NCI-H146 treated with DMSO at 0.1 percent for 48 hours (cell line): Measurements from ENCODE around the gene RMND5A.

Source experiments
- DNase-seq: peaks from one replicate; lab custom pipeline; 2025; ENCODE audit not compliant: unreplicated experiment; lab: John Stamatoyannopoulos, UW

Gene RMND5A

DNA sequence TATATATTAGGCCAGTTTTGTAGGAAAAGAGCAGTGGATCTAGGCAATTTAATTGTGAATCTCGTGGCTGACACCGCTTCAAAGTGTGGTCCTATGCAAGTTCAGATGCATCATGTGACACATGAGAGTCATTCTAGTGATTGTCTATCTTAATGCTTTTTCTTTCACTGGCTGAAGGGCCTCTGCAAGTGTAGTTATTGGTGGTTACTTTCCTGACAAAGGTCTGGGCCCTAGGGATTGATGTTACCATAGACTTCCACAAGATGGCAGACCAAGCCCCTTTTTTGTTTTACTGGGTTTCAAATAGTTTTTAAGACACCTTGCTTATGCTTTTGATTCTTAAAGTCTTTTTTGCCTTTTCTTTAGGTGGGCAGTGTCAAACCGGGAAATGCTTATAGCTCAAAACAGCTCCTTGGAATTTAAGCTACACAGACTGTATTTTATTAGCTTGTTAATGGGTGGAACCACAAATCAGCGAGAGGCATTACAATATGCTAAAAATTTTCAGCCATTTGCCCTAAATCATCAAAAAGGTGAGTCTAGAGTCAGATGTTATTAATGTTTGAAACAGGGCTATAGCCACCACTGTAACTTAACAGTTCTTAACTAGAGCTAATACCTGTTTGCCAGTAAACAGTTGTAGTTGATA lies 44.7 kb downstream of the RMND5A start:
- DNase-seq = no peak

DNA sequence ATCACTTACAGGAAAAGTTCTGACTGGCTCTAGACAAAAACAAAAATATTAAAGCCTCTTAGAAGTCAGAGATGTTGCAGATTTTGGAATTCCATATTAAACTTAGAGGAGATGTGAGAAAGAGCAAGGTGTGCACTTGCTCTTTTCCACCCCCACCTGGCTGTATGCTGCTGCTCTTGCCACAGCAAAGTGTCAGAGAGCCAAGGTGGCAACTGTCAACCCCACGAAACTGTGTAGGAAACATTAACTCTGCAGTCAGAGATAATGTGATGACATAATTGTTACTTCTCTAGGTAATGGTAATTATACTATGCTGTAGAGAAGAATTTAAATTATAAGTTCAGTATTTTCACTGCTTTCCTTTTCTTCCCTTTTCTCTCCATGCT lies 45.2 kb downstream of the RMND5A start:
- no peak for DNase-seq

DNA sequence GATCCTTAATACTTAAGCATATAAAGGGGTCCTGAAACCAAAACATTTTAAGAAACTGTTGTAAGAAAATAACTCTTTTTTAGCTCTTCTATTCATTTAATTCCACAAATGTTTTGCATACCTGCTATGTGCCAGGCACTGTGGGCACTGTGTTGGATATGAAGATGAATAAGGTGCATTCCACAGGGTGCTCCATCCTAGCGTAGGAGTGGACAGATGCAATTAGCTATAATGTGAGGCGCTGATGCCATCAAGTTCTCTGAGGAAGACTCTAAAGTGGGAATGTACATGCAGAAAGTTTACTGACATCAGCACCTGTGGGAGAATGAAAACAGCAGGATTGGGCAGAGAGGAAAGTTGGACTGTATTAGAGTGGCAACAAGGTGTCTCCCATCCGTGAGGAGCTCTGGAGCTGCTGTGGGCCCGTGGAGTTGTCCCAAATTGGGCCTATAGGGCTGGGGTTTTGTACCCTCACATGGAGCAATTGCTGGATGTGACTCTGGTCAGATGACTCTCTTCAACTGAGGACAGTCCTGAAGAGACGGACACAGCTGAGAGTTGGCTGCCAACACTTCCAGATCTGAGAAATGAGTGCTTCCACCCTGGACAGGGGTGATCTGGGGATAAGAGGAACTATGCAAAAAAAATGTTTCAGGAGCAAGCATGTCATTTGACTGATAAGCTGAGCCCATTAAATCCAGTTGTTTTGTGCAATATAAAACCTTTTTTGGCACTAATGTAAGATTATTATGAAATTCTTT lies 48.3 kb downstream of the RMND5A start:
- DNase-seq = no peak

DNA sequence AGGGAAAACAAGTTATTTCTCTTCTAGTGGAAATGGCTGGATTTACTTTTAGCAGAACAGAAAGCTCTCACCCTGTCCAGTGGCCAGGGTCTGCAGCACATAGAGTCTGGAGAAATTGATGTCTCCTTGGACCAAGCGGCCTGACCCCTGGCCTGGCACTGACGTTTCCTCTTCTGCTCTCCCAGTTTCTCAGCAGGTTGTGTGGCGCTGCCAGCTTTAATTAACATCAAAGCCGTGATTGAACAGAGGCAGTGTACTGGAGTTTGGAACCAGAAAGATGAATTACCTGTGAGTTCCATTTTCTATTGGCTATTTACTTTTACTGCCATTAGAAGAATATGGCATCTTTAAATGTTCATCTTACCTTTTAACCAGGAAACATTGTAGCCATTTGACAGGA lies 49.7 kb downstream of the RMND5A start:
- DNase-seq = no peak

DNA sequence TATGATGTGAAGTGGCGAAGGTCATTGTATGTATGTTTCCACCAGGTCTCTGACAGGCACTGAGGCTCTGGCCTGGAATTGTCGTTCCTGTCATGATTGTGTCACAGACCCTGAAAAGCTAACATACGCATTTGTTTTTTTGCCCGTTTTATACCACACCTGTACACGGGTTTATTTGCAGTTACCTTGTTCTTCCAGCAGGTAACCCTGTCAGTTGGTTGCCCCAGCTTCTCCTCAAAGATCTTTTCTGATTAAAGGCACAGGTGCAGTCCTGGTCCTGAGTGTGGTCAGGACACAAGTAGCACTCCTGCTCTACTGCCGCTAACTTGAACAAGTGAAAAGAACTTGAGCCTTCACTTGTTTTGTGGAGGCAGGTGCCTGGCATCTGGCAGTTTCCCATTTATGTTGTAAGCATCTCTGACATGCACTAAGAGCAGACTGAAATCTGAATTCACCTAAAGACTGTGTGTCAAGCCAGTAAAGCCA lies 50.8 kb downstream of the RMND5A start:
- no peak for DNase-seq

DNA sequence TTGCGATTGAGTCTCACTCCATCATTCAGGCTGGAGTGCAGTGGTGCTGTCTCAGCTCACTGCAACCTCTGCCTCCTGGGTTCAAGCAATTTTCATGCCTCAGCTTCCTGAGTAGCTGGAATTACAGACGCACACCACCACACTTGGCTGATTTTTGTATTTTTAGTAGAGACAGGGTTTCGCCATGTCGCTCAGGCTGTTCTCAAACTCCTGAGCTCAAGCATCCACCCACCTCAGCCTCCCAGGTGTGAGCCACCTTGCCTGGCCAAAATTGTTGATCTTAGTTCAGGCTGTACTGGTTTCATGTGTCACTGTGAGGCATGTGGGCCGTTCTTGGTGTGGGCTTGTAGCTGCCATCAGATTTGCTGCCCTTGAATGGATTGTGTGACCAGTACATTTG lies 52.5 kb downstream of the RMND5A start:
- DNase-seq = no peak

DNA sequence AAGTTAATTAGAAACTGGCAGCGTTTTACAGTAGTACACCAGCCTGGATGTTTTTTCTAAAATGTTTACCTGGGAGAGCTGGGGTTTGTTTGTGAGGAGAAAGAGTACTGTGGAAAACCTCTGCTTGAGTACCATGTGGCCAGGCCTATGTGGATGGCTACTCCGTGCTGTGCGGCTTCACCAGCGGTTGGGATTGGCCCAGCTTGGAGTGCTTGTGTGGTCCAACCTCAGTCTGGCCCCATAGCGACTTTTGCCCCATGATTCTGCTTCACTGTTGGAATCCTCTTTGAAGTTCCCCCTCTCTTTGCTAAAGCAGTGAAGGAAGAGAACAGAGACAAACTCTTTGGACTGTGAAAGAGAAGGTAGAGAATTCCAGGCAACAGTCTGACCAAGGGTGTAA lies 54.8 kb downstream of the RMND5A start:
- DNase-seq = no peak

DNA sequence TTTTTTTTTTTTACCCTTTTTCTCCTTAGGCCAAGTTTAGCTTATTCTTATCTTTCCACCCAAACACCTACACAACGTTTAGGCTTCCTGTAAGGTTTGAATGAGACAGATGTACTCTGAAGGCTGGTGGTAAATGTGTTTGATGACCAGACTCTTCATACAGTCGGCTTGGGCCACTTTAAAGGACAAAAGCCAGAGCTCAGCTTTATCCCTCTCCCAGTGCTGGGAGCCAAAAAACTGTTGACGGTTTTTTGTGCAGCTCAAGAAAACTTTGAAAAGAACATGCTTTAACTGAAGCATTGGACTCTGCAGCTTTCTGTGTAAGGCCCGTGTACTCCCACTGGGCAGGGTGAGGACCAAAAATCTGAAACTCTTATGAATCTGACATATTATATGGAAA lies 55.2 kb downstream of the RMND5A start:
- DNase-seq = no peak

DNA sequence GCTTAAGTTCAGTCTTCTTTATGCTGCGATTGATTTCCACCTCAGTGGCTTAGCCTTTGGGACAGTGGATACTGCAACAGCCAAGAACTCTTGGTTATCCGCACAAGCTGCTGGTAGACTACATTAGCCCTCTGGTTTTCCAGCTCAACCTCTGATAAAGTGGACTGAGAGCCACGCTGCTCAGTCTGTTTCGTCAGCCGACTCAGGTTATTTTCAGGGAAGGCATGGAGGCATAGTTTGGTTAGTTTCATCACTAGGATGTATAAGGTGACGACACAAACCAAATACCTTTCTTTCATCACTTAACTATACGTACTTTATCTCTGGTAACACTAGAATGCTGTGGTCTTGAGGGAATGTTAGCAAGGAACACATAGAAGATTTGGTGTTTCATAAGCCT lies 56.4 kb downstream of the RMND5A start:
- DNase-seq = no peak

DNA sequence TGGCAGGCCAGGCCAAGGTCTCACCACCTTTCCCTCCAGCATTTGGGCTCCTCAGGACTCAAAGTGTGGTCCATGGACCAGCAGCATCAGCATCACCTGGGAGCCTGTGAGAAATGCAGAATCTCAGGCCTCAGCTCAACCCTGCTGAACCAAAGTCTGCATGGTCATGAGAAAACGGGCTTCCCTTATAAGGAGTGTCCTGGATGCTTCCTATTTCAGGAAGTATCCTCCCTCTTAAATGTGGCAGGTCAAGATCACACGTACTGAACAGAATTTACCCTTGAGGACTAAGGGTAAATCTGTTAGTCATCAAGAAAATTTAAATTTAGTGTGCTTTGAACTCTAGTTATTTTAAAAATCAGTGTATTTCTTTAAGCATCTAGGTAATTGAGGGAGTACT lies 58.9 kb downstream of the RMND5A start:
- DNase-seq = no peak

DNA sequence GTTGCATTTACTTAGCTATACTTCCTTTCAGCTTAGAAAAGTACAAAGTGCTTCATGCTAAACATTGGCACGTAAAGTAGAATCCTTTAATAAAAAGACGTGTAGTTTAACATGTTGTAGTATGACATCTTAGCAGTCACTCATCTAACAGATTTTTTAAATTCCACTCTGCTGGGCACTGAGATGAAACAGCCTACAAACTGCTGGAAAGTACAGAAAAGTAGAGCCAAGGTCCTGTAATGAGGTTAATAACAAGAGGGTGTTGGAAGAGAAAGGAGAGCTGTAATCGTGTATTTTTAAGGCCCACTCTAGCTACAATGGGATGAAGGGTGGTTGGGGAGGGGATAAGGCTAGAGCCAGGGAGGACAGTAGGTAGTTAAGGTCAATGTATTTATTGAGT lies 59.9 kb downstream of the RMND5A start:
- DNase-seq = no peak

DNA sequence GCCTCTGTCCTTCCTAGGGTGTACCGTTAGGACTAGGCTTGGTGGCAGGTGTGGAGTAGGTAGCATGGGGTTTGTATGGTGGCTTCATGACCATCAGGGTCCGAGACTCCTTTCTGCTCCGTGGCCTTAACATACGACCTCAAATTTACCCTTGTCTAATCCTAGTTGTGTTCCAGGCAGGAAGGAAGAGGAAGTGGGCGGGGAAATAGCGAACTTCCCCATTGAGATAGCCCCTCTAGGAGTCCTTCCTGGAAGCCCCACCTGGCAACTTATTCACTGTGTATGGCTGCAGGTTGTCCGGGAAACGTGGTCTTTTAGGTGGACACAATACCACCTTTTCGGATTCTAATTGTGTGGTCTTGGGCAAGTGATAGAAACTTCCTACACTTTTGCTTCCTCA lies 61.3 kb downstream of the RMND5A start:
- no peak for DNase-seq

DNA sequence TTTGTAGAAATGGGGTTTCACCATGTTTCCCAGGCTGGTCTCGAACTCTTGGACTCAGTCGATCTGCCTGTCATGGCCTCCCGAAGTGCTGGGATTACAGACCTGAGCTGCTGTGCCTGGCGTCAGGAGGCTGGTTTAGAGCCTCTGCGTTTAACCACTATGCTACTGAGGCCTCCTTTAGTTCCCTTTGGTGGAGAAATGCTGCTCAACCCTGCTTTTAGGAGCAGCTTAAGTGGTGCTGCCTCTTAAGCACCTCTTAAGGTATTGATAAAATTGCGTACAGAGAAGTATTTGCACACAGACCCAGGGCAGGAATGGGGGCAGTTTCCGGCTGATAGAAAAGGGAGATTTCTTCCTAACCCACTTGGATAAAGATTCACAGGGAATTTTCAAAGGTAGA lies 62.7 kb downstream of the RMND5A start:
- no peak for DNase-seq

DNA sequence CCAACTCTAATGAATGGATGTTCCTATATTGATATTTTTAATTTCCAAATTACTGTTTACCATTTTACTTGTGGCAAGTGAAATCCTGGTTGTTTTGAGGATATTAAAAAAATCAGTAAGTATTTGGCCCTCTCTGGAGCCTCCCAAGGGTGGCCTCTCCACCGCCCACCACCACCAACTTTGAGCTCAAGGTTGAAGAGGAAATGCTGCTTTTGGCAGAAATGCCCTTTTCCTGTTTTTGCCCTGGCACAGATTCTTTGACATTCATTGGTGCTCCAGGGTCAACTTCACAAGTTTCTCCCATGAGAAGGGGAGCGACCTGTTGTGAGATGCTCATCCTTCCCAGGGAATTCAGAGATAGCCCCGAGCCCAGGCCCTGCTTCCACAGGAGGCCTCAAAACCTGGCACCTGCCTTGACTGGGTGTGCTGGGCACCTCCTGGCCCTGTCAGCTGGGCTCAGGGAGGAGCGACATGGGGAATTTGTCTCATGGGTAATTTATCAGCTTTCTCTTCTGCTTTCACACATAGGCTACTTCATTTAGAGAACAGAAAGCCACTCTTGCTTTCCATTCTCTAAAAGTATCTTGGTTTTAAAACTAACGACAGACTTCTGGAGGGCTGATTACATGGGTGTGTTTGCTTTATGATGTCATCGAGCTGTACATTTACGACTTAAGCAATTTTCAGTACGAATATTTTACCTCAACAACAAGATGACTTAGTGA lies 63.7 kb downstream of the RMND5A start:
- no peak for DNase-seq

DNA sequence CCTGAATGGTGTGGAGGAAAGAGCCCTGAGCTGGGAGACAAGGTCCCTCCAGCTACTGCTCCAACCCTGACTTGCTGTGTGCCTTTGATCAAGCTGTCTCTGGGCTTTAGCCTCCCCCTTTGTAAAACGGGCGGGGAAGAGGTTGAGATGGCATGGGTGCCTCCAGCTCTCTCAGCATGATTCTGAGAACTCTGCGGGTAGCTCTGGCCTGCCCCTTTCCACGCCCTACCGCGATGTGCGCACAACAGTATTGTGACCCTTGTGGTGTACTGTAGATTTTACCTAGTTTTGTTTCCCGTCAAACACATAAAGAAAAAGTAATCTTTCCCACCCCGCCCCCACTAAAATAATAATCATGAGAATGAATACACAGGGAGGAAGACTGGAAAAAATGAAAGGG lies 65.4 kb downstream of the RMND5A start:
- no peak for DNase-seq

DNA sequence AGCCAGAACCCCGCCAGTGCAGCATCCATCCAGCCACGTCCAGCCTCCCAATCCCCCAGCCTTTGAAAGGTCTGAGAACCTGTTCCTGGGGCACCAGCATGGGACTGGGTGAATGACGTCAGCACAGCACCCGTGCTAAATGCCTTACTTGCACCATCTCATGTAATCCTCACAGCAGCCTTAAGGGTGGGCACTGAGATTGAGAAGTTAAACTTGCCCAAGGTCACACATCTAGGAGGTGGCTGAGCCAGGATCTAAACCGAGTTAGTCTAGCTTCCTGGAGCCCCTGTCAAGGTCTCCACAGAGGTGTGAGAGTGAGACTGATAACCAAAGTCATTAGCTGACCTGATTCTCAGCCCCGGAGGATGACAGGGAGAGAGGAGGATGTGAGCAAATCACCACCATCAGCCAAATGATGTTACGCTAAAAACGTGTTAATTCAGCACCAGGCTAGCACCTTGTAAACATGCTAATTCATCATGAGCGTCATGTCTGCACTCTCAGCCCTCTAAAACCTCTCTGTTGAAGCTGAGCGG lies 66.0 kb downstream of the RMND5A start:
- DNase-seq = no peak

DNA sequence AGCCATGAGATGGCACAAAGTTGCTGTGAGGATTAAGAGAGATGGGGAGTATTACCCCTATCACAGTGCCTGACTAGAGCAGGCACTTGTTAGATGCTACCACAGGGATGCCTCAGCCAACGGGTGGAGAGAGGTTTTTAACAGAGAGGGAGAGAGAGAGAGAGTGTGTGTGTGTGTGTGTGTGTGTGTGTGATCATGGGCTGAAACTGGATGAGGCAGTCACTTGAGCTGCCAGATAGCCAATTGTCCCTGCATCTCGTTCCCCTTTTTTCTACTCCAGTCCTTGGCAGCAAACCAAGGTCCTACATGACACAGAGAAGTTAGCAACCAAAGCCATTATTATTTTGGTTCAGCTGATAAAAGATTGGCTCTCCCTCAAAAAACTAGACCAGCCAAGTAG lies 67.6 kb downstream of the RMND5A start:
- no peak for DNase-seq

DNA sequence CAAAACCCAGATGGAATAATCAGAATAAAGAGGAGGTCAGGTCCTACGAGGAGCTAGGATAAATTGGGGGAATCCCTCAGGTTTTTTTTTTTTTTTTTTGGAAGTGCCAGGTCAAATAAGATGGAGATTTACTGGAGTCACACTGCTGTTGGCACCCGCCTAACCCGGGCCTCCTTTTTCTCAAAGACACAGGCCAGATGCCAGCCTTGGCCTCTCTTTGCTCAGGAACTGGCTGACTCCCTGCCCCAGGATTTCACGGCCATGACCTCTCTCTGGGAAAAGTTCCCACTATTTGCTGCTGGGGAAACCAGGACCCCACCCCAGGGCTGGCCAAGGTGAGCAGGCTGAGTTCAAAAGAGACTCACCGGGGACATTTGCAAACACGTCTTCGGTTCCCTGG lies 68.1 kb downstream of the RMND5A start:
- DNase-seq = no peak

DNA sequence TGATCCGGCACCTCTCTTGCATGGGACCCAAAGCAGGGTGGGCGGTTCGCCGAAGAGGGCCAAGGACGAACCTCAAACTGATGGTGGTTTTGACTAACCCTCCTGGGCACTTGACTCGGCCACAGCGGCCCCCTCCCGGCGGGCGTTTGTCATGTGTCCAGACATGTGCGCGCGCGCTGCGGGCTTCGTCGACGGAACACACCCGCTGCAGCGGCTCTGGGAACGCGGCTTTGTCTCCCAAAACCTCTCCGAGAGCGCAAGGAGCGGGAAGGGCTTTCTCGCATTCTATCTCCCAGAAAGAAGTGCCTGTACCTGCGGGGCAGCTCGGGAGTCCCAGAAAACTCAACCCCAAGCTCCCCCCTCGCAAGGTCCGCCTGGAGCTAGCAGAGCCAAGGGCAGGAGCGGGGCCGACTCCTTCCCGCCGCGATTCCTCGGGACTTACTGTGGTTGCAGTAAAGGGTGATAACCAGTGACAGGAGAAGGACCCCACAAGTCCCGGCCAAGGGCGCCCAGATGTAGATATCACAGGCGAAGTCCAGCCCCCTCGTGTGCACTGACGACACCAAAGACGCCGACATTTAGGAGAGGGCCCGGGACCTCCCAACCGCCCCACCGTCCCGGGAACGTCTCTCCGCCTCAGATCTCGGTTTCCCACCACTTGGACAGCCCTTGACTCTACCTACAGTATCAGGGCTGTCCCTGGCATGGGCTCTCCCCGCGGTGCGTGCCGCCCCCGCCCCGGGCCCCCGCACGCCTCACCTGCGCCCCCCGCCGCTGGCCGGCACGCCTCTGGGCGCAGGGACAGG lies 69.0 kb downstream of the RMND5A start:
- no peak for DNase-seq

DNA sequence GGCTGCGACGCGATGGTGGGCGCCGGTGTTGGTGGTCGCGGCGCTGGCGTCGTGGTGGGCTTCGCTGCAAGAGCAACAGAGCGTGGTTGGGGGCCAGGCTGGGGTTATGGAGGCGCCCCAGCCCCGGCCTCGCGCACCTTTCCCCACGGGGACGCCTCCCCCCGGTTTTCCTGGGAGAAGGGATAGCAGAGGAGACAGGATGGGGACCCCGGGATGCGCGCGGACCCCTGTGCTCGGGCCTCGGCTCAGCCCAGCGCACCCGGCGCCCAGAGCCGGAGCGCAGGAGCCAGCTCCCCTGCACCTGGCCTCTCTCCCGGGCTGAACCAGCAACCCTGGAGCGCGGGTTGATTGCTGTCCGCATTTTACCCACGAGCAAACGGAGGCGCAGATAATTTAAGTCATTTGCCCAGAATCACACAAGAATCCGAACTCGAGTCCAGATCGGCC lies 69.6 kb downstream of the RMND5A start:
- no peak for DNase-seq

DNA sequence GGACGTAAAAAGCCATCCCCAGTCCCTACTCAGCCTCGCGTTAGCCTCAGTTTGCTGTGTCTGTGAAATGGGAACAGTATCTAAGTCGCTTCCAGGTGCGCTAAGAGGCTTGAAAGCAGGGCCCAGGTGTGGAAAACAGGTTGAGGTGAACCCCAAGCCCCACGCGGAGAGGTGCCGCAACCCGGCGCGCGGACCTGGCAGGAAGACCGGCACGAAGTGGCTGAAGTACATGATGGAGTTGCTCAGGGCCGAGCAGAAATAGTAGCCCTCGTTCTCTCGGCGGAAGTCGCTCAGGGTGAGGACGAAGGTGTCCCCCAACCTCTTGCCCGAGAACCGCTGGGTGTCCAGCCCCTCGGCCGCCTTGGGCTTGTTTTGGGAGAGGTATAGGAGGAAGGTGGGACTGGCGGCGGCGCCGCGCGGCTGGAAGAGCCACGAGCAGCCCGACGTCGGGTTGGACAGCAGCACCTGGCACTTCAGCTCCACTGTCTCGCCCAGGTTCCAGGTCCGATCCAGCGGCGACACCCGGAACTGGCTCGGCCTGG lies 70.1 kb downstream of the RMND5A start:
- no peak for DNase-seq
